K562 (cell line): ENCODE results near the gene JUP. TPM values are rescaled to one million over a fixed set of nuclear protein-coding genes. Genes with fewer than 3 reads are reported as not detected.

Source experiments
- CHD7 ChIP-seq: fragments of 200-600 bp; sonication (generic); IDR thresholded peaks from one replicate; pipeline ENCODE4 v1.6.1; 2012; ENCODE audit warnings: mild to moderate bottlenecking, low read depth, low read length, inconsistent platforms
- FOXK2 ChIP-seq, 2 experiments: fragments of 450-650 bp; IDR thresholded peaks in 1 of 2; conservative IDR thresholded peaks in 1 of 2; 2 replicates each; pipeline ENCODE4 v1.6.1; 2016; ENCODE audit warnings: low read depth in 2 of 2, mild to moderate bottlenecking in 1 of 2
- KAT7 ChIP-seq: sonication (generic); formaldehyde crosslinking; IDR thresholded peaks from 2 replicates; pipeline ENCODE4 v1.8.0; 2022; ENCODE audit warnings: missing genetic modification reagents, mild to moderate bottlenecking, borderline replicate concordance
- PHTF2 ChIP-seq: fragments of 250-450 bp; sonication (Bioruptor Pico); IDR thresholded peaks from 2 replicates; pipeline ENCODE4 v1.5.0; 2021; ENCODE audit warnings: mild to moderate bottlenecking
- SMC3 ChIP-seq: conservative IDR thresholded peaks from 2 replicates; pipeline ENCODE4 v1.6.1; 2011; ENCODE audit warnings: low read depth, low read length, improper control_type of control experiment; ENCODE audit not compliant: insufficient read depth
- TEAD4 ChIP-seq, 2 experiments: sonication (generic) in 1 of 2; formaldehyde crosslinking in 1 of 2; IDR thresholded peaks; 2 replicates each; pipeline versions ENCODE4 v1.6.1 to v1.8.0; 2012 to 2022; ENCODE audit warnings: borderline replicate concordance in 1 of 2, inconsistent platforms in 1 of 2, low read length in 1 of 2, mild to moderate bottlenecking in 1 of 2, missing genetic modification reagents in 1 of 2
- ZFP1 ChIP-seq: fragments of 450-650 bp; formaldehyde crosslinking; IDR thresholded peaks from 2 replicates; pipeline ENCODE4 v1.4.0; 2020; ENCODE audit warnings: mild to moderate bottlenecking, mixed read lengths
- ZMIZ1 ChIP-seq, 2 experiments: fragments of 150-350 bp in 1 of 2; IDR thresholded peaks; 2 replicates each; pipeline ENCODE4 v1.6.1; 2012 to 2016; ENCODE audit warnings: low read depth in 2 of 2, low read length in 2 of 2, mild to moderate bottlenecking in 1 of 2, moderate library complexity in 1 of 2
- ZNF140 ChIP-seq: fragments of 250-450 bp; sonication (Bioruptor Pico); IDR thresholded peaks from 2 replicates; pipeline ENCODE4 v1.8.0; 2021; ENCODE audit warnings: moderate library complexity, mild to moderate bottlenecking, inconsistent platforms
- polyA plus RNA-seq, 8 experiments: library from polyadenylated mRNA; depleted of rRNA in 4 of 8; stranded (reverse) in 5 of 8; unstranded in 3 of 8; fragments of >200 nt; fragmentation: Nextera tagmentation in 2 of 8; fragmentation: Illumina TruSeq in 1 of 8; extraction: Ambion mirVana in 2 of 8; extraction: Trizol in 1 of 8; gene quantifications; 2 replicates each; pipeline versions ENCODE4 v1.2.1 to v1.2.3, GENCODE V29; 2011 to 2014; ENCODE audit warnings: inconsistent platforms in 1 of 8, missing spikeins in 1 of 8
- total RNA-seq, 7 experiments: library from RNA; depleted of rRNA in 6 of 7; stranded (reverse); fragments of >200 nt in 6 of 7; fragmentation: Illumina TruSeq in 2 of 7; extraction: Trizol in 2 of 7; gene quantifications; 2 replicates each; pipeline versions ENCODE4 v1.2.1 to v1.2.3, GENCODE V29; 2011 to 2021; ENCODE audit warnings: low replicate concordance in 1 of 7
- TF ChIP-seq, protein P1 (sequence below): sonication (generic); formaldehyde crosslinking; IDR thresholded peaks from 2 replicates; pipeline ENCODE4 v1.8.1; 2022; ENCODE audit warnings: missing genetic modification reagents

JUP gene
- total and polyA plus RNA-seq, 9 of the 15 experiments (the other 6 are each of a cell fraction or from before 2014, with no cell fraction given) = 6.4 to 177 (median 31.2) TPM

GRCh38 chr17:41784207-41784744, 2.2 kb downstream of the JUP start (continued):
- TF ChIP-seq ZMIZ1 (IDR thresholded peaks at IDR 0.05; ENCODE audit: low read depth in 2 of 2, low read length in 2 of 2) = 0 out of 4 replicates have a peak, but pooled peaks of 1 of the 2 experiments have one; percentile 10
- 0 out of 4 replicates have a peak, but pooled peaks of 1 of the 2 experiments have one; percentile 32 for TF ChIP-seq FOXK2 (conservative IDR thresholded peaks at IDR 0.05 in 1 of 2, IDR thresholded peaks at IDR 0.05 in 1 of 2; ENCODE audit: low read depth in 2 of 2)
- TF ChIP-seq ZFP1 (CRISPR knock-in tag) = no peak
- no peak for TF ChIP-seq ZNF140 (CRISPR knock-in tag)
- peak; percentile 74 for TF ChIP-seq TEAD4 (IDR thresholded peaks at IDR 0.05; ENCODE audit: low read length)
- TF ChIP-seq TEAD4 (CRISPR knock-in tag; IDR thresholded peaks at IDR 0.05; ENCODE audit: borderline replicate concordance) = no peak
- no peak for TF ChIP-seq CHD7
- no peak for TF ChIP-seq SMC3
- TF ChIP-seq KAT7 (CRISPR knock-in tag) = 0 out of 2 replicates have a peak, but pooled peaks have one; percentile 23
- TF ChIP-seq, protein P1, sequence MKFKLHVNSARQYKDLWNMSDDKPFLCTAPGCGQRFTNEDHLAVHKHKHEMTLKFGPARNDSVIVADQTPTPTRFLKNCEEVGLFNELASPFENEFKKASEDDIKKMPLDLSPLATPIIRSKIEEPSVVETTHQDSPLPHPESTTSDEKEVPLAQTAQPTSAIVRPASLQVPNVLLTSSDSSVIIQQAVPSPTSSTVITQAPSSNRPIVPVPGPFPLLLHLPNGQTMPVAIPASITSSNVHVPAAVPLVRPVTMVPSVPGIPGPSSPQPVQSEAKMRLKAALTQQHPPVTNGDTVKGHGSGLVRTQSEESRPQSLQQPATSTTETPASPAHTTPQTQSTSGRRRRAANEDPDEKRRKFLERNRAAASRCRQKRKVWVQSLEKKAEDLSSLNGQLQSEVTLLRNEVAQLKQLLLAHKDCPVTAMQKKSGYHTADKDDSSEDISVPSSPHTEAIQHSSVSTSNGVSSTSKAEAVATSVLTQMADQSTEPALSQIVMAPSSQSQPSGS (CRISPR knock-in tag) = no peak
- no peak for TF ChIP-seq PHTF2 (CRISPR knock-in tag)
